NCI-H187 treated with DMSO at 0.1 percent for 48 hours (cell line): ENCODE data around the gene NIPAL4.
"Not testable (repeated sequence)": the region's sequence is repeated elsewhere in the genome, so short reads cannot be mapped to it uniquely, and the experiment has no call there.

Experiments
- DNase-seq: peaks from one replicate; lab custom pipeline; 2025; lab: John Stamatoyannopoulos, UW

Gene NIPAL4

GRCh38 chr5:157463621-157464518 is 3.9 kb downstream of the NIPAL4 start:
- no peak for DNase-seq

GRCh38 chr5:157464519-157465171 is 4.6 kb downstream of the NIPAL4 start:
- DNase-seq, result no peak

- DNase-seq, result peak; percentile 60
Observed at GRCh38 chr5:157468293-157468965, 8.4 kb downstream of the NIPAL4 start.

GRCh38 chr5:157469073-157469472 is 9.1 kb downstream of the NIPAL4 start:
- DNase-seq, result no peak

- DNase-seq, result no peak
Observed at GRCh38 chr5:157469687-157470086, 9.7 kb downstream of the NIPAL4 start.

GRCh38 chr5:157470631-157471030 is 10.6 kb downstream of the NIPAL4 start:
- no peak for DNase-seq

GRCh38 chr5:157471709-157472108 is 11.7 kb downstream of the NIPAL4 start:
- no peak for DNase-seq

- DNase-seq, result no peak
Observed at GRCh38 chr5:157473383-157474320, 13.6 kb downstream of the NIPAL4 start.

GRCh38 chr5:157475432-157475831 is 15.4 kb downstream of the NIPAL4 start:
- DNase-seq, result peak; percentile 46

- no peak for DNase-seq
Observed at GRCh38 chr5:157476702-157477408, 16.8 kb downstream of the NIPAL4 start.

GRCh38 chr5:157477814-157478494 is 17.9 kb downstream of the NIPAL4 start:
- DNase-seq, result no peak

- DNase-seq, result no peak
Observed at GRCh38 chr5:157478726-157479125, 18.7 kb downstream of the NIPAL4 start.

GRCh38 chr5:157479166-157479565 is 19.2 kb downstream of the NIPAL4 start:
- DNase-seq, result no peak

- DNase-seq, result no peak
Observed at GRCh38 chr5:157479612-157480510, 19.8 kb downstream of the NIPAL4 start.

GRCh38 chr5:157481265-157481664 is 21.3 kb downstream of the NIPAL4 start:
- no peak for DNase-seq

GRCh38 chr5:157481666-157482065 is 21.7 kb downstream of the NIPAL4 start:
- no peak for DNase-seq

GRCh38 chr5:157482702-157483101 is 22.7 kb downstream of the NIPAL4 start:
- not testable (repeated sequence) for DNase-seq

- no peak for DNase-seq
Observed at GRCh38 chr5:157484768-157485167, 24.8 kb downstream of the NIPAL4 start.

GRCh38 chr5:157485340-157485739 is 25.3 kb downstream of the NIPAL4 start:
- DNase-seq, result no peak
